HepG2 (cell line): ENCODE measurements around the gene AHSP. TPM values are rescaled to one million over a fixed set of nuclear protein-coding genes. Genes with fewer than 3 reads are reported as not detected.

Source experiments
- ATF3 ChIP-seq: sonication (generic); formaldehyde crosslinking; IDR thresholded peaks from 2 replicates; pipeline ENCODE4 v1.4.0; 2020; ENCODE audit warnings: missing genetic modification reagents
- CC2D1A ChIP-seq: sonication (generic); formaldehyde crosslinking; IDR thresholded peaks from 2 replicates; pipeline ENCODE4 v1.8.1; 2023; ENCODE audit warnings: mild to moderate bottlenecking, missing genetic modification reagents
- CEBPB ChIP-seq: IDR thresholded peaks from 2 replicates; pipeline ENCODE4 v1.6.1; 2011; ENCODE audit warnings: low read depth, low read length, improper control_type of control experiment, borderline replicate concordance
- ETV6 ChIP-seq: sonication (generic); formaldehyde crosslinking; conservative IDR thresholded peaks from 2 replicates; pipeline ENCODE4 v1.4.0; 2020; ENCODE audit warnings: missing genetic modification reagents
- GPN1 ChIP-seq: sonication (generic); formaldehyde crosslinking; IDR thresholded peaks from 2 replicates; pipeline ENCODE4 v1.5.1; 2020; ENCODE audit warnings: missing genetic modification reagents, borderline replicate concordance
- HNRNPL ChIP-seq: fragments of 200-400 bp; formaldehyde crosslinking; IDR thresholded peaks from 2 replicates; pipeline ENCODE4 v1.6.1; 2017; ENCODE audit warnings: mild to moderate bottlenecking, low read depth, low read length
- JUN ChIP-seq: sonication (generic); formaldehyde crosslinking; IDR thresholded peaks from 2 replicates; pipeline ENCODE4 v1.4.0; 2020; ENCODE audit warnings: mild to moderate bottlenecking, missing genetic modification reagents
- MAX ChIP-seq: IDR thresholded peaks from 2 replicates; pipeline ENCODE4 v1.6.1; 2012; ENCODE audit warnings: inconsistent platforms
- MED8 ChIP-seq: sonication (generic); formaldehyde crosslinking; IDR thresholded peaks from 2 replicates; pipeline ENCODE4 v1.8.1; 2023; ENCODE audit warnings: mild to moderate bottlenecking, missing genetic modification reagents; ENCODE audit not compliant: insufficient replicate concordance
- MIXL1 ChIP-seq: IDR thresholded peaks from 2 replicates; pipeline ENCODE4 v1.6.1; 2016
- PBX3 ChIP-seq: sonication (generic); formaldehyde crosslinking; IDR thresholded peaks from 2 replicates; pipeline ENCODE4 v1.8.1; 2023; ENCODE audit warnings: missing genetic modification reagents, inconsistent platforms, borderline replicate concordance
- RAD21 ChIP-seq: fragments of 450-650 bp; formaldehyde crosslinking; IDR thresholded peaks from 2 replicates; pipeline ENCODE4 v1.5.0; 2020; ENCODE audit warnings: mild to moderate bottlenecking
- RBM39 ChIP-seq: fragments of 200-400 bp; formaldehyde crosslinking; IDR thresholded peaks from one replicate; pipeline ENCODE4 v1.6.1; 2018; ENCODE audit warnings: antibody characterized with exemption, mild to moderate bottlenecking, low read depth, low read length; ENCODE audit not compliant: poor library complexity, severe bottlenecking
- SMAD3 ChIP-seq: sonication (generic); formaldehyde crosslinking; IDR thresholded peaks from 2 replicates; pipeline ENCODE4 v1.4.0; 2020; ENCODE audit warnings: missing genetic modification reagents
- SP140L ChIP-seq: sonication (generic); formaldehyde crosslinking; IDR thresholded peaks from 2 replicates; pipeline ENCODE4 v1.4.0; 2020; ENCODE audit warnings: missing genetic modification reagents, borderline replicate concordance
- SYNCRIP ChIP-seq: fragments of 200-400 bp; formaldehyde crosslinking; IDR thresholded peaks from 2 replicates; pipeline ENCODE4 v1.6.1; 2018; ENCODE audit warnings: mild to moderate bottlenecking, low read depth, low read length; ENCODE audit not compliant: insufficient read depth
- TEAD2 ChIP-seq: sonication (generic); formaldehyde crosslinking; IDR thresholded peaks from 2 replicates; pipeline ENCODE4 v1.9.0; 2021; ENCODE audit warnings: missing genetic modification reagents
- ZC3H13 ChIP-seq: sonication (generic); formaldehyde crosslinking; IDR thresholded peaks from 2 replicates; pipeline ENCODE4 v1.8.1; 2023; ENCODE audit warnings: mild to moderate bottlenecking, missing genetic modification reagents, moderate library complexity
- ZFP91 ChIP-seq: sonication (generic); formaldehyde crosslinking; IDR thresholded peaks from 2 replicates; pipeline ENCODE4 v1.9.0; 2022; ENCODE audit warnings: missing genetic modification reagents, mild to moderate bottlenecking, borderline replicate concordance
- ZNF17 ChIP-seq: sonication (generic); formaldehyde crosslinking; IDR thresholded peaks from 2 replicates; pipeline ENCODE4 v1.5.0; 2020; ENCODE audit warnings: mild to moderate bottlenecking, missing genetic modification reagents
- ZNF576 ChIP-seq: sonication (generic); formaldehyde crosslinking; IDR thresholded peaks from 2 replicates; pipeline ENCODE4 v1.4.0; 2020; ENCODE audit warnings: mild to moderate bottlenecking, missing genetic modification reagents
- ZNF598 ChIP-seq: sonication (generic); formaldehyde crosslinking; IDR thresholded peaks from 2 replicates; pipeline ENCODE4 v1.5.1; 2020; ENCODE audit warnings: mild to moderate bottlenecking, missing genetic modification reagents, borderline replicate concordance
- ZNF768 ChIP-seq: sonication (generic); formaldehyde crosslinking; IDR thresholded peaks from 2 replicates; pipeline ENCODE4 v1.4.0; 2020; ENCODE audit warnings: missing genetic modification reagents
- ZNF775 ChIP-seq: sonication (generic); formaldehyde crosslinking; IDR thresholded peaks from 2 replicates; pipeline ENCODE4 v1.4.0; 2020; ENCODE audit warnings: missing genetic modification reagents, mild to moderate bottlenecking, moderate library complexity, borderline replicate concordance
- ZNF777 ChIP-seq: sonication (generic); formaldehyde crosslinking; IDR thresholded peaks from 2 replicates; pipeline ENCODE4 v1.4.0; 2020; ENCODE audit warnings: missing genetic modification reagents
- ZSCAN21 ChIP-seq: sonication (generic); formaldehyde crosslinking; IDR thresholded peaks from 2 replicates; pipeline ENCODE4 v1.8.0; 2022; ENCODE audit warnings: mild to moderate bottlenecking, missing genetic modification reagents, moderate library complexity, borderline replicate concordance
- polyA plus RNA-seq, 8 experiments: library from polyadenylated mRNA; depleted of rRNA in 3 of 8; stranded (reverse) in 7 of 8; unstranded in 1 of 8; fragments of >200 nt; fragmentation: Illumina TruSeq in 4 of 8; extraction: Trizol in 4 of 8; gene quantifications; 2 replicates each; pipeline versions ENCODE4 v1.2.1 to v1.2.3, GENCODE V29; 2011 to 2016; ENCODE audit warnings: low read depth in 4 of 8, missing spikeins in 1 of 8, mixed read lengths in 1 of 8; ENCODE audit not compliant: insufficient read depth in 1 of 8
- total RNA-seq, 5 experiments: library from RNA; depleted of rRNA; stranded (reverse); fragments of >200 nt; fragmentation: Illumina TruSeq; extraction: Trizol; gene quantifications; 2 replicates each; pipeline ENCODE4 v1.2.3, GENCODE V29; 2016; ENCODE audit warnings: low read depth in 1 of 5

The AHSP gene
- total and polyA plus RNA-seq, 2 of the 13 experiments (the other 11 are each of a cell fraction or from before 2014, with no cell fraction given) = not detected

GRCh38 chr16:31488468-31489297, 39.0 kb upstream of the AHSP start (continued):
- no peak for TF ChIP-seq TEAD2 (CRISPR knock-in tag)
- no peak for TF ChIP-seq ATF3
- TF ChIP-seq MED8 (CRISPR knock-in tag) = no peak
- no peak for TF ChIP-seq ZNF777 (CRISPR knock-in tag)
- no peak for TF ChIP-seq ZSCAN21 (CRISPR knock-in tag)
- no peak for TF ChIP-seq MIXL1 (CRISPR knock-in tag)
- TF ChIP-seq HNRNPL = 0 out of 2 replicates have a peak, but pooled peaks have one; percentile 21
- TF ChIP-seq SYNCRIP = no peak
- TF ChIP-seq ETV6 (CRISPR knock-in tag) = no peak
- TF ChIP-seq SMAD3 (CRISPR knock-in tag) = no peak
- no peak for TF ChIP-seq ZNF576
- no peak for TF ChIP-seq CC2D1A
- no peak for TF ChIP-seq CEBPB
- TF ChIP-seq ZNF768 = no peak
- TF ChIP-seq MAX = no peak
- peak; percentile 85; the same call in 1 of the 2 replicates for TF ChIP-seq ZC3H13
- no peak for TF ChIP-seq RAD21 (CRISPR knock-in tag)
- TF ChIP-seq ZNF17 (CRISPR knock-in tag) = no peak
- no peak for TF ChIP-seq ZNF775
- no peak for TF ChIP-seq PBX3 (CRISPR knock-in tag)
- 0 out of 2 replicates have a peak, but pooled peaks have one; percentile 12 for TF ChIP-seq GPN1 (CRISPR knock-in tag)
- no peak for TF ChIP-seq ZNF598
- TF ChIP-seq ZFP91 (CRISPR knock-in tag) = peak; percentile 16; the same call in 1 of the 2 replicates
- TF ChIP-seq RBM39 = no peak
- no peak for TF ChIP-seq JUN (CRISPR knock-in tag)
- no peak for TF ChIP-seq SP140L (CRISPR knock-in tag)
